Jurkat, Clone E6-1 (cell line): ENCODE measurements around the gene RFESD.

ENCODE experiments used
- DNase-seq: peaks from one replicate; pipeline ENCODE4 v3.0.0-alpha.2; 2011; ENCODE audit warnings: low read depth, low spot score
- H3K4me3 ChIP-seq: 2 replicates; pipeline ENCODE4 v1.5.1; 2011; ENCODE audit warnings: mild to moderate bottlenecking, low read length, control low read depth, moderate library complexity

RFESD gene

GRCh38 chr5:95654196-95654595, 7.6 kb downstream of the RFESD start:
- H3K4me3 ChIP-seq, result no peak overlapping the region
- no peak for DNase-seq

GRCh38 chr5:95655575-95655974, 9.0 kb downstream of the RFESD start:
- no peak overlapping the region for H3K4me3 ChIP-seq

GRCh38 chr5:95660060-95660459, 13.5 kb downstream of the RFESD start:
- DNase-seq, result no peak

More at GRCh38 chr5:95655575-95655974, 9.0 kb downstream of the RFESD start:
- DNase-seq, result no peak

GRCh38 chr5:95662946-95663345, 16.4 kb downstream of the RFESD start:
- H3K4me3 ChIP-seq, result no peak overlapping the region
- DNase-seq, result no peak

More at GRCh38 chr5:95660060-95660459, 13.5 kb downstream of the RFESD start:
- no peak overlapping the region for H3K4me3 ChIP-seq

GRCh38 chr5:95664204-95664786, 17.7 kb downstream of the RFESD start:
- no peak overlapping the region for H3K4me3 ChIP-seq
- peak; percentile 35 for DNase-seq

- DNase-seq, result no peak
- H3K4me3 ChIP-seq, result no peak overlapping the region
Measured at GRCh38 chr5:95667061-95667618, 20.6 kb downstream of the RFESD start.

GRCh38 chr5:95667678-95668077, 21.1 kb downstream of the RFESD start:
- no peak for DNase-seq
- no peak overlapping the region for H3K4me3 ChIP-seq

- H3K4me3 ChIP-seq, result no peak overlapping the region
- no peak for DNase-seq
Measured at GRCh38 chr5:95668216-95668615, 21.6 kb downstream of the RFESD start.

GRCh38 chr5:95668728-95669127, 22.2 kb downstream of the RFESD start:
- no peak overlapping the region for H3K4me3 ChIP-seq
- no peak for DNase-seq

- no peak overlapping the region for H3K4me3 ChIP-seq
- no peak for DNase-seq
Measured at GRCh38 chr5:95669540-95669939, 23.0 kb downstream of the RFESD start.

GRCh38 chr5:95669985-95670384, 23.4 kb downstream of the RFESD start:
- DNase-seq, result no peak
- H3K4me3 ChIP-seq, result no peak overlapping the region

- DNase-seq, result no peak
- H3K4me3 ChIP-seq, result no peak overlapping the region
Measured at GRCh38 chr5:95670568-95670967, 24.0 kb downstream of the RFESD start.

GRCh38 chr5:95671826-95672225, 25.2 kb downstream of the RFESD start:
- no peak overlapping the region for H3K4me3 ChIP-seq
- no peak for DNase-seq

GRCh38 chr5:95672641-95673040, 26.1 kb downstream of the RFESD start:
- no peak for DNase-seq
- no peak overlapping the region for H3K4me3 ChIP-seq

- no peak overlapping the region for H3K4me3 ChIP-seq
- no peak for DNase-seq
Measured at GRCh38 chr5:95673081-95673480, 26.5 kb downstream of the RFESD start.

- no peak within 1 kb of the TSS for H3K4me3 ChIP-seq
- DNase-seq, result no peak
Measured at GRCh38 chr5:95682891-95683290, 36.3 kb downstream of the RFESD start, which contains the start of gene SPATA9. SPATA9 (minus strand) TSS chr5:95682991; CDS start chr5:95682854, 137 bp downstream.

GRCh38 chr5:95684361-95684760, 37.8 kb downstream of the RFESD start:
- DNase-seq, result no peak
- H3K4me3 ChIP-seq, result no peak overlapping the region

- H3K4me3 ChIP-seq, result no peak overlapping the region
- DNase-seq, result no peak
Measured at GRCh38 chr5:95686651-95687050, 40.1 kb downstream of the RFESD start.

GRCh38 chr5:95689680-95690079, 43.1 kb downstream of the RFESD start:
- no peak for DNase-seq

GRCh38 chr5:95690333-95690732, 43.8 kb downstream of the RFESD start:
- DNase-seq, result no peak
- H3K4me3 ChIP-seq, result no peak overlapping the region

More at GRCh38 chr5:95689680-95690079, 43.1 kb downstream of the RFESD start:
- no peak overlapping the region for H3K4me3 ChIP-seq
